ENCODE measurements around the gene RAF1.

RAF1 gene

GRCh38 chr3:12588039-12589009 is 75.6 kb downstream of the RAF1 start:
- no peak for DNase-seq

DNA sequence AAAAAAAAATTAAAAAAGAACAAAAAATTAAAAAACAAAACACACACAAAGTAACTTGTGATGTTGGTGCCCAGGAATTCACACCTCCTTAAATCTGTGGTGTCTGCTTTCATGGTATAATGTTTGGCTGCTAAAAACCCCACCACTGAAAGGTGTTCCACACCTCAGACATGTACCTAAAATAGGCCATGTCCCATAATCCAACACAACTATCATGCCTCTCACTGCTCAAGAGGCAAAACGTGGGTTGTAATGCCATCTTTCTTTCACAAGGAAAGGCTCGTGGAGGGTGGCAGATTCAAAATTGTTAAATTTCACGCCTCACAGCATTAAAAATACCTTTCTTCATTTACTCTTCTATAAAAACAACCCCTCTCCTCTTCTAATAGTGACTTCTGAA is 77.5 kb downstream of the RAF1 start:
- no peak for DNase-seq

GRCh38 chr3:12585970-12586369 is 77.9 kb downstream of the RAF1 start:
- no peak for DNase-seq

GRCh38 chr3:12585181-12585580 is 78.7 kb downstream of the RAF1 start:
- no peak for DNase-seq

DNA sequence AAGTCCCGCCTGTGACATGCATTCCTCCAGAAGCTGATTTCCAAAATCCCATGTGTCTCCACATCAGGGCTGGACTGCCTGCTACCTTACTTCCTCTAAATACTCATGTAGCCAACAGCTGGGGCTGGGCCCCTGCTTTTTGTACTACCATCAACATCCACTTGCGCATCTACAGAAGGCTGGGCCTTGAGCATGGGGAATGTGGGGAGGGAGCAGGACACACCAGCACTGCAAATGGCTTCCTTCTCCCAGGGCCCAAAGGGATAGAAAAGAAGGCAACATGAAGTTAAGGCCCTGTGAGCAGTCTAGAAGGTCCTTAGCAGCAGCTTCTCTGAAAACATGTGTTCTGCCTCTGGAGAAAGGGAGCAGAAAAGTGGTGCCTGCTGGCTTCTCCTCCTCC is 79.8 kb downstream of the RAF1 start:
- no peak for DNase-seq

- no peak for DNase-seq
These were observed 80.6 kb downstream of the RAF1 start for GRCh38 chr3:12583280-12583679.

GRCh38 chr3:12582730-12583129 is 81.2 kb downstream of the RAF1 start:
- DNase-seq: no peak

DNA sequence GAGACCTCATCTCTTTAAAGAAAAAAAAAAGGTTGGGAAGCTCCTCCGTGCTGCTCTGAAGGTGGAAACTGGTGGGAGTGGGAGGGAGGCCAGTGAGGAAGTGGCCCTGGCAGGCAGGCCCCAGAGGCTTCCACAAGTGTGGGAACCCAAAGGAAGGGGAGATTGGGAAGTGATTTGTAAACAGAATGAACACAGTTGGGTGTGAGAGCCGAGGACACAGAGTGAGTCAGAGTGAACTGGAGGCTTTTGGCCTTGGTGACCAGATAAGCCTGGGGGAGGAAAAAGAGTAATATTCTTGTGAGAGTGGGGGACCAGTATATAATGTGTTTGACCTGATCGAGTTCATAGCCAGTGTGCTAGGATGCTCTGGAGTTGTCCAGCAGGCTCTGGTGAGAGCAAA is 84.0 kb downstream of the RAF1 start:
- no peak for DNase-seq

DNA sequence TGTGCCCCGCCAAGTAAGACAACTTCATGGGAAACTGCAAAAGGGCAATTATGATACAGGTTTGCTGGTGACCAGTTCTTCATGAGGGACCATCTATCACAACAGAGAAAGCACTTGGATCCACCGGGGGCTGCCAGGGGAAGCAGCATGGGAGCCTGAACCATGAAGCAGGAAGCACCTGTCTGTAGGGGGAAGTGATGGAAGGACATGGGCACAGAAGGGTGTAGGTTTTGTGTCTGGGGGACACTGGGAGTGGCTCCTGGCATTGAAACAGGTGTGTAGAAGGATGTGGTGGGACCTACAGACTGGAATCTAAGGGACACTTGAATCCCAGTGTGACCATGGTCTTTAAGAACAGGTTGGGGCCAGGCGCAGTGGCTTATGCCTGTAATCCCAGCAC is 84.5 kb downstream of the RAF1 start:
- no peak for DNase-seq

GRCh38 chr3:12578742-12579141 is 85.2 kb downstream of the RAF1 start:
- no peak for DNase-seq

DNA sequence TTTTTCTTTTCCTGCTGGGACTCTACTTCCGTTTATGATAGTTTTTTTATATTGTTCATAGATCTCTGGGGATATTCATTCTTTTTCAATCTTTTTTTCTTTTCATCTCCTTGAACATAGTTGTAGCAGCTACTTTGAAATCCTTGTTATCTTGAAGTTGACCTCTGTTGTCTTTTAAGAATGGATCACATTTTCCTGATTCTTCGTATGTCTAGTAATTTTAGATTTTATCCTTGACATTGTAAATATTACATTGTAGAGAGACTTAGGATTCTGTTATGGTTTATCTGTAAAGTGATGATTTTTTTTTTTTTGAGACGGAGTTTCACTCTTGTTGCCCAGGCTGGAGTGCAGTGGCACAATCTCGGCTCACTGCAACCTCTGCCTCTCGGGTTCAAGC is 86.5 kb downstream of the RAF1 start:
- no peak for DNase-seq

GRCh38 chr3:12574661-12575060 is 89.3 kb downstream of the RAF1 start:
- no peak for DNase-seq

DNA sequence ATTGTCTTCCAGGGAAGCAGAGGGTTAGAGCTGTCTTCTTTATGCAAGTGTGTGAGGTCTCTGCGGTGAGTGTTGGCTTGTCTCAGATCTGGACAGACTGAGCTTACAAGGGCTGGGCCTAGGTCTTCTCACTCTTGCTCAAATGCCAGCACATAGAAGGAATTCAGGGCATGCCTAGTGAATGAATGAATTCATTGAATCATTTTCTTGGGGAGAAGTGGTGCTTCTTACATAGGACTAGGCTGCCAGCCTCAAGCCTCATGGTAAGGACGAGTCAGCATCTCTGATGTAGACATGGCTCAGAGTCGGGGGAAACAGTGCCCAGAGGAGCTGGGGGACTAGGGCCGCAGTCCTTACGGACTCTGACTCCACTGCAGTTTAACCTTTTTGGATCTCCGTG is 89.8 kb downstream of the RAF1 start:
- DNase-seq: no peak

- DNase-seq: no peak
These were observed 91.9 kb downstream of the RAF1 start for GRCh38 chr3:12571986-12572385.

- DNase-seq: no peak
These were observed 94.1 kb downstream of the RAF1 start for GRCh38 chr3:12569836-12570235.

GRCh38 chr3:12568747-12569146 is 95.2 kb downstream of the RAF1 start:
- no peak for DNase-seq

DNA sequence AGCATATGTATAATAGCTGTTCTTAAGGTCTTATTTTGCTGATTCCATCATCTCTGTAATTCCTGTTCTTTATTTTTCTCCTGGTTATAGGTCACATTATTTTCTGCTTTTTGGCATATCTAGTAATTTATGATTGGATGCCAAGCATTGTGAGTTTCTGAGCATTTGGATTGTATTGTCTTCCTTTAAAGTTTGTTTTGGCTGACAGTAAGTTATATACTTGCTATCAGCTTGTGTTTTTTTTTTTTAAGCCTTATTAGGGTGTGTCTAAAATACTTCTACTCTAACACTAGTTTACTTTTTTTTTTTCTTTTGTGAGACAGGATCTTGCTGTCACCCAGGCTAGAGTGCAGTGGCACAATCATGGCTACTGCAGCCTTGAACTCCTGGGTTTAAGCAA is 96.9 kb downstream of the RAF1 start:
- no peak for DNase-seq

DNA sequence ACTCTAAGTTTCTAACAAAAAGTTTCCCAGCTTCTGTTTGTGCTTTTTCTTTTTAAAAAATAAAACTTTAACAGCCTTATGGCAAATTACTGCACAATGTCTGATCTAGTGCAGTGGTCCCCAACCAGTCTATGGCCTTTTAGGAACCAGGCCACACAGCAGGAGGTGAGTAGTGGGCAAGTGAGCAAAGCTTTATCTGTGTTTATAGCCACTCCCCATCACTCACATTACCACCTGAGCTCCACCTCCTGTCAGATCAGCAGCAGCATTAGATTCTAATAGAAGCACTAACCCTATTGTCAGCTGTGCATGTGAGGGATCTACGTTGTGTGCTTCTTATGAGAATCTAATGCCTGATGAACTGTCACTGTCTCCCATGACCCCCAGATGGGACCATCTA is 101.5 kb downstream of the RAF1 start:
- no peak for DNase-seq

DNA sequence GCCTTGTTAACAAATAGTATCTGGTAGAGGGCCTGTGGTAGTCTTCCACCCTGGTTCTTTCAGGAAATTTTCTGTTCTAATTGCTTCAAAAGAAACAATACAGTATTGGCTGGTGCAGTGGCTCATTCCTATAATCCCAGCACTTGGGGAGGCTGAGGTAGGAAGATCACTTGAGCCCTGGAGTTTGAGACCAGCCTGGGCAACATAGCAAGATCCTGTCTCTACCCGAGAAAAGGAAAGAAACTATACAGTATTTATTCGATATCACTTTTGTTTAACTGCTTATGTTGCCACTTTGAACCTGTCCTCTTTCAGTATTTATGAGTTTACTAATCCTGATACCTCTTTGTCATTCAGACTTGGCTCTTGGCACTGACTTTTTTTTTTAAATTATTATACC is 102.5 kb downstream of the RAF1 start:
- no peak for DNase-seq

GRCh38 chr3:12560505-12561190 is 103.3 kb downstream of the RAF1 start:
- DNase-seq: no peak

GRCh38 chr3:12559520-12559919 is 104.4 kb downstream of the RAF1 start:
- peak; percentile 61 for DNase-seq

- DNase-seq: peak; percentile 43
These were observed 105.2 kb downstream of the RAF1 start for GRCh38 chr3:12558706-12559105.

DNA sequence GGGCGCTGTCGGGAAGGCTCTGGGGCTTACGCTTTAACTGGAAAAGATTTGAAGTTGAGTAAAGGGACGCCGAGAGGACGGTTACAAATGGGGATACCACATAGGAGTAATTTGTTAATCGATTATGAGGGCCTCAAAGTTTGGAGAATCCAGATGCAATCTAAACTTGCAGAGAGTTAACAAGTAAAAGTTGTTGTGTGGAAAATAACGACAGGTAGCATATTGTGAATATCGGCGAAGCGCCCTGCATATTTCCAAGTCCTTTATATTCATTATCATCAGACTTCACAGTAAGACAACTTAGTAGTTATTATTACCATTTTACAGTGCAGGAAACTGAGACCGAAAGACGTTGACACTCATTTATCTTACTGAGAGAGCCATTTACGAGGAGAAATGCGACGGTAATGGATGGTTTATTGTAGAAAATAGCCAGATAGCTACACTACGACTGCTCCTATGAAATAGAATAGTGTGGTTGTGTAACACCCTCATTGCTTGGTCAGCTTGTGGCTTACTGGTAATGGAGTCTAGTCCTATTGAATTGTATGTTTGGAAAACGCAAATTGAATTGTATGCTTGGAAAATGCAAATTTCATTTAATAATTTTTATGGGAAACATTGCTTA is 106.3 kb downstream of the RAF1 start:
- peak; percentile 17 for DNase-seq

Measured in NCI-H82 (cell line).